Neutrophil (primary cell): Measurements from ENCODE around the gene ENO2.

Source experiments
- H3K27ac ChIP-seq: fragments of 200-600 bp; sonication (generic); 2 replicates; pipeline ENCODE4 v1.5.1; 2016; ENCODE audit warnings: mild to moderate bottlenecking, moderate library complexity
- H3K27me3 ChIP-seq: fragments of 200-600 bp; sonication (generic); 2 replicates; pipeline ENCODE4 v1.6.0; 2016; ENCODE audit warnings: mild to moderate bottlenecking
- H3K36me3 ChIP-seq: fragments of 200-600 bp; sonication (generic); 2 replicates; pipeline ENCODE4 v1.5.1; 2017
- H3K4me1 ChIP-seq, 2 experiments: fragments of 200-600 bp in 1 of 2; sonication (generic) in 1 of 2; 1 replicate in 1 of 2; 2 replicates in 1 of 2; pipeline versions ENCODE4 v1.5.1 to v1.6.1; 2013 to 2016; ENCODE audit warnings: low read depth in 1 of 2, low read length in 1 of 2, mild to moderate bottlenecking in 1 of 2, moderate library complexity in 1 of 2; ENCODE audit not compliant: control insufficient read depth in 1 of 2, insufficient read depth in 1 of 2
- H3K4me3 ChIP-seq, 2 experiments: fragments of 200-600 bp in 1 of 2; sonication (generic) in 1 of 2; 1 replicate in 1 of 2; 2 replicates in 1 of 2; pipeline ENCODE4 v1.5.1; 2013 to 2016; ENCODE audit warnings: low read depth in 1 of 2, low read length in 1 of 2, mild to moderate bottlenecking in 1 of 2, moderate library complexity in 1 of 2
- H3K9me3 ChIP-seq: fragments of 200-600 bp; sonication (generic); 2 replicates; pipeline ENCODE4 v1.5.1; 2016
- CTCF ChIP-seq: fragments of 200-600 bp; sonication (generic); IDR thresholded peaks from 2 replicates; pipeline ENCODE4 v1.5.1; 2016; ENCODE audit warnings: antibody characterized with exemption

The ENO2 gene

GRCh38 chr12:6952121-6952862 is 37.9 kb downstream of the ENO2 start:
- Histone ChIP-seq H3K27me3 (no peaks in the 10 kb centered on the region), H3K4me1 (peaks cover 66 to 85% of the 10 kb centered on the region in 2 experiments), H3K27ac (peak overlapping the region; percentile 99), H3K9me3 (no peaks in the 10 kb centered on the region), H3K36me3 (peaks cover 50% of the 10 kb centered on the region), H3K4me3 (peak overlapping the region; percentile 88 to 97)
- TF ChIP-seq CTCF, result no peak

- H3K4me3 ChIP-seq, result peak overlapping the region; percentile 88 to 97
- no peak for TF ChIP-seq CTCF
- H3K27ac ChIP-seq, result peak overlapping the region; percentile 99
Observed at GRCh38 chr12:6952863-6953441, 38.6 kb downstream of the ENO2 start.

GRCh38 chr12:6953442-6954315 is 39.3 kb downstream of the ENO2 start:
- peak overlapping the region; percentile 99 for H3K27ac ChIP-seq
- H3K4me3 ChIP-seq, result peak overlapping the region; percentile 88 to 97
- peaks cover 71 to 85% of the 10 kb centered on the region in 2 experiments for H3K4me1 ChIP-seq

More at GRCh38 chr12:6952863-6953441, 38.6 kb downstream of the ENO2 start:
- no peaks in the 10 kb centered on the region for H3K9me3 ChIP-seq
- peaks cover 66 to 85% of the 10 kb centered on the region in 2 experiments for H3K4me1 ChIP-seq
- H3K27me3 ChIP-seq, result no peaks in the 10 kb centered on the region
- peaks cover 56% of the 10 kb centered on the region for H3K36me3 ChIP-seq

GRCh38 chr12:6954316-6955107 is 40.1 kb downstream of the ENO2 start:
- peaks cover 72 to 85% of the 10 kb centered on the region in 2 experiments for H3K4me1 ChIP-seq
- no peaks in the 10 kb centered on the region for H3K9me3 ChIP-seq
- peaks cover 72% of the 10 kb centered on the region for H3K36me3 ChIP-seq
- no peak for TF ChIP-seq CTCF
- H3K4me3 ChIP-seq, result peak overlapping the region; percentile 88 to 97
- H3K27me3 ChIP-seq, result no peaks in the 10 kb centered on the region
- H3K27ac ChIP-seq, result peak overlapping the region; percentile 99

More at GRCh38 chr12:6953442-6954315, 39.3 kb downstream of the ENO2 start:
- Histone ChIP-seq H3K9me3 (no peaks in the 10 kb centered on the region), H3K27me3 (no peaks in the 10 kb centered on the region), H3K36me3 (peaks cover 64% of the 10 kb centered on the region)
- no peak for TF ChIP-seq CTCF
